ENCODE results near the gene TMPRSS13. TPM values are rescaled to one million over a fixed set of nuclear protein-coding genes. Genes with fewer than 3 reads are reported as not detected.

Gene TMPRSS13
- polyA plus RNA-seq, 1 experiment = not detected

- ChIA-PET CTCF (interaction anchor here (1.2 kb wide), 1 partner anchor 8 kb away, joined by 3 read pairs; no protein-coding TSS in a partner anchor), POLR2A (no interaction called here)
- H3K36me3 ChIP-seq (ENCODE audit: control insufficient read depth, insufficient read depth, low read length) = no peaks in the 10 kb centered on the region
- no peak overlapping the region for H3K4me3 ChIP-seq (ENCODE audit: low read depth, low read length)
- DNase-seq (ENCODE audit: low read depth) = no peak
- no peaks in the 10 kb centered on the region; the same call in none of the 2 replicates for H3K27me3 ChIP-seq (ENCODE audit: control insufficient read depth, insufficient read depth, low read length)
- TF ChIP-seq CTCF (IDR thresholded peaks at IDR 0.05; ENCODE audit: insufficient read depth, low read depth, low read length) = no peak
Measured at GRCh38 chr11:117910941-117911655, 18.1 kb downstream of the TMPRSS13 start.

DNA sequence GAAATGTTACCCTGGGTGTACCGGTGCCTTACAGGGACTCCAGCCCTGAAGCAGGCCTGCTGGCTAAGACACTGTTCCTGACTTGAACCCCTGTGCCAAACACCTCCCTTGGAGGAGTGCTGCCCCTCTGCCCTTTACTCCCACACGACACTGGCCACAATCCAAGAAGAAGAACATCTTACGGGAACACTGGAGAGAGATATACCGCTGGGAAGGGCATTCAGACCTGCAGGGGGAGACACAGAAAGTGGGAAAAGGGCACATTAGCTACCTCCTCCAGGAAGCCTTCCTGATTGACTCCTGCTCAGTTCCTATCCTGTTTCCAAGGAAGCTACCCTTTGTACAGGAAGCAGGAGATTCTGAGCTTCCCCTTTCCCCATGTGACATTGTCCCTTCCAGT is 18.7 kb downstream of the TMPRSS13 start:
- H3K4me3 ChIP-seq (ENCODE audit: low read depth, low read length) = no peak overlapping the region
- TF ChIP-seq CTCF (IDR thresholded peaks at IDR 0.05; ENCODE audit: insufficient read depth, low read depth, low read length) = no peak
- ChIA-PET CTCF (interaction anchor here (1.2 kb wide), 1 partner anchor 9 kb away, joined by 3 read pairs; no protein-coding TSS in a partner anchor), POLR2A (no interaction called here)
- DNase-seq (ENCODE audit: low read depth) = no peak
- H3K36me3 ChIP-seq (ENCODE audit: control insufficient read depth, insufficient read depth, low read length) = no peaks in the 10 kb centered on the region
- no peaks in the 10 kb centered on the region; the same call in none of the 2 replicates for H3K27me3 ChIP-seq (ENCODE audit: control insufficient read depth, insufficient read depth, low read length)

DNA sequence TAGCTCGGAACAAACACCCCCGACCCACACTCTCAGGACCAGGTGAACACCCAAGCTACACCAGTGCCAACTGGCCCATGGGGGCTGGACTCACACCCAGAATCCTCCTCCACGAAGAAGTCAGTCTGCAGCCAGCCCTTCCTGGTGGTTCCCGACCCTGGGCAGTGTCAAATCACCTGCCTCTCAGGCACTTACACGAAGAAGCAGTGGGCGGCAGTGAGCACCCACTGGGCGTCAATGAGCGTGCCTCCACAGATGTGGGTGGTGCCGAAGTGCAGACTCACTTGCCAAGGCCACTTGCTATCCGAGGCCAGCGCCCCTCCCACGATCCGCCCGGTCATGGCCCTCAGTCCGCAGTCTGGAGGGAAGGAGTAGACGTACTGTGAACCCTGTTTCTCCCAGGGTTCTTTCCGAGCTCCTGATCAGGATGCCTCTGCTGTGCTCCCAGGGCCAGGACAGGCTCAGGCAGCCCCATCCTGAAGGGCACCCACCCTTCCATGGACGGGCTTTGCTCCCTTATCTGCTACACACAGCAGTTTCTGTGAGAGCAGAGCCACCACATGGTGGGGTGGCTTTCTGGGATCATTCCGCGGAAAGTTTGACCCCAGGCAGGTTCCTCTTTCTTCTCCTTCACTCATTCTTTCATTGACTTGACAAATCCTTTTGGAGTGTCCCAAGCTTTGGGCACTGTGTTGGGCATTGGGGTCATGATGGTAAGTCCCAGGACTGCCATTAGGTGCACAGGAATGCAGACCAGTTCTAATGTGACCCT is 19.4 kb downstream of the TMPRSS13 start:
- DNase-seq (ENCODE audit: low read depth) = no peak
- no peak for TF ChIP-seq CTCF (IDR thresholded peaks at IDR 0.05; ENCODE audit: insufficient read depth, low read depth, low read length)
- Histone ChIP-seq H3K27me3 (ENCODE audit: control insufficient read depth, insufficient read depth, low read length) (no peaks in the 10 kb centered on the region; the same call in none of the 2 replicates), H3K4me3 (ENCODE audit: low read depth, low read length) (no peak overlapping the region), H3K36me3 (ENCODE audit: control insufficient read depth, insufficient read depth, low read length) (no peaks in the 10 kb centered on the region)
- CTCF ChIA-PET = interaction anchor here (0.7 to 1.2 kb wide), 2 partner anchors 9 to 10 kb away, joined by 3 read pairs; no protein-coding TSS in a partner anchor
- POLR2A ChIA-PET = no interaction called here

DNA sequence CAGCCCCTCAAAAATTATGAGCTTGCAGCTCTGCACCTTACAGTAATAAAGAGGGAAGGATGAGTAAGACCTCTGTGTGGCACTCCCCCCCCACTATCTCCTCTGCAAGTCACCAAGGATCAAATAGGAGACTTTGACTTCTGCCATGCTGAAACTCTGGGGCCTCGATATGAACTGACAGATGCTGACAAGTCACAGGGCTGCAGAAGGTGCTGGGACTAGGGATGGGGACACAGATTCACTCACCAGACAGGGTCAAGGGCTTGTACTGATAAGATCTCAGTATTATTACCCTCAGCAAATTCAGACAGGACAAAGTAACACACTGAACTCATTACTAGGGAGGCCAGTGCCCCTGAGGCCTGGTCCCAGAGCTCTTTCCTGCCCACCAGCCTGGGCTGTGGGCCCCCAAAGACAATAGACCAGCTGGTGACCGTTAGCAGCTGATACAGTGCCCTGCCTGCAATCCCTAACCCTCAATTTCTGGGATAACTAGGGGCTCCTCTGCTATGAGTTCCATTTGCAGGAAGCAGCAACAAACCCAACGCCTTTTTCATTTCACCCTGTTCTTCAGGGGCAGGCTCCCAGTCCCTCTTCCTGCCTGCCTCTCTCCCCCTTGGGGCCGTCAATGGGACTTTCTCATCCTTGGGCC is 20.1 kb downstream of the TMPRSS13 start:
- POLR2A ChIA-PET = no interaction called here
- no peak for DNase-seq (ENCODE audit: low read depth)

More for the DNA sequence above, 20.1 kb downstream of the TMPRSS13 start:
- no peaks in the 10 kb centered on the region; the same call in 1 of the 2 replicates for H3K27me3 ChIP-seq (ENCODE audit: control insufficient read depth, insufficient read depth, low read length)
- no peak overlapping the region for H3K4me3 ChIP-seq (ENCODE audit: low read depth, low read length)
- CTCF ChIA-PET = interaction anchor here (0.7 kb wide), 1 partner anchor 9 kb away, joined by 3 read pairs; no protein-coding TSS in a partner anchor
- H3K36me3 ChIP-seq (ENCODE audit: control insufficient read depth, insufficient read depth, low read length) = no peaks in the 10 kb centered on the region
- TF ChIP-seq CTCF (IDR thresholded peaks at IDR 0.05; ENCODE audit: insufficient read depth, low read depth, low read length) = no peak

Measured in BJ (cell line).